ENCODE data around the gene SPR.

Gene SPR

GRCh38 chr2:72936660-72937355 is 49.6 kb downstream of the SPR start:
- no peaks in the 10 kb centered on the region for H3K9me3 ChIP-seq
- no peaks in the 10 kb centered on the region for H3K27me3 ChIP-seq
- no peak for TF ChIP-seq Cebpa-rat (IDR thresholded peaks at IDR 0.05)
- H3K4me3 ChIP-seq, result no peak overlapping the region; the same call in 1 of the 2 replicates
- no peak overlapping the region; the same call in 1 of the 2 replicates for H3K9ac ChIP-seq
- H3K4me2 ChIP-seq, result peak overlapping the region; percentile 91
- peaks cover 6% of the 10 kb centered on the region; the same call in 1 of the 2 replicates for H4K20me1 ChIP-seq
- H3K36me3 ChIP-seq, result no peaks in the 10 kb centered on the region
- H3K27ac ChIP-seq, result no peak overlapping the region; the same call in 1 of the 2 replicates
- H3K4me1 ChIP-seq, result peaks cover 96% of the 10 kb centered on the region

DNA sequence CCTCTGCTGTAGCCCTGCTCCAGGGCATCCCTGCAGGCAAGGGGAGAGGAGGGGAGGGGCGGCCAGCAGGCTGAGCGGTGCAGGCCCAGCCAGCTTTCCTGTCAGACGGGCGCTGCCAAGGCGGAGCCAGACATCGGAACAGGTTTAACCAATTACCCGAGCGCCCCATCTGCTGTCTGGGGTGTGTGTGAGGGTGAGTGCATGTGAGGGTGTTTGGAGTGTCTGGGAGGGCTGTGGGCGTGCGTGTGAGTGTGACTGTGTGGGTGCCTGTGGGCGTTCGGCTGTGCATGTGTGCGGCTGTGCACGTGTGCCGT is 50.1 kb downstream of the SPR start:
- H3K4me2 ChIP-seq, result peak overlapping the region; percentile 91
- peaks cover 6% of the 10 kb centered on the region; the same call in 1 of the 2 replicates for H4K20me1 ChIP-seq
- H3K9ac ChIP-seq, result no peak overlapping the region

GRCh38 chr2:72938455-72938854 is 51.2 kb downstream of the SPR start:
- Histone ChIP-seq H3K27ac (no peak overlapping the region), H3K36me3 (no peaks in the 10 kb centered on the region), H3K4me2 (peak overlapping the region; percentile 91), H3K9ac (no peak overlapping the region), H3K9me3 (no peaks in the 10 kb centered on the region), H3K4me1 (peaks cover 96% of the 10 kb centered on the region), H3K4me3 (no peak overlapping the region), H4K20me1 (peaks cover 6% of the 10 kb centered on the region; the same call in 1 of the 2 replicates), H3K27me3 (no peaks in the 10 kb centered on the region)
- no peak for TF ChIP-seq Cebpa-rat (IDR thresholded peaks at IDR 0.05)

More for the DNA sequence above, 50.1 kb downstream of the SPR start:
- Histone ChIP-seq H3K9me3 (no peaks in the 10 kb centered on the region), H3K4me3 (no peak overlapping the region; the same call in 1 of the 2 replicates), H3K27me3 (no peaks in the 10 kb centered on the region), H3K36me3 (no peaks in the 10 kb centered on the region), H3K4me1 (peaks cover 96% of the 10 kb centered on the region), H3K27ac (no peak overlapping the region)
- no peak for TF ChIP-seq Cebpa-rat (IDR thresholded peaks at IDR 0.05)

DNA sequence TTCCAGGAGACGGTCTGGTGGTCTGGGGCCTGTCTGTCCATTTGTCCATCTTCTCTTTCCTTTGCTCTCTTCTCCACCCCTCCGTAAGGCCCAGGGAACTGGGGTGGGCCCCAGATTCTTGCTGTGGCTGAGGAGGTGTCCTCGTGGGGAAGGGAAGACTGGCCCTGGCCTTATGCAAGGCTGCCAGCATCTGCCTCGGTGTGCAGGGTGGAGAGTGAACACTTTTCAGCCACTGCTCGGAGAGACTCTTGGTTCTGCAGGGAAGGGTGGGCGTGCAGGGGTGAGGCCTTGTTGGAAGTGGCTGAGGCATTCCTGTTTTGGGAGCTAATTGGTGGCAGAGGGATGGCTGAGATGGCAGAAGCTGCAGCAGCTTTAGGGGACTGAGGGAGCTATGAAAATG is 53.2 kb downstream of the SPR start:
- peak overlapping the region; percentile 91 for H3K4me2 ChIP-seq
- peaks cover 98% of the 10 kb centered on the region for H3K4me1 ChIP-seq
- H3K4me3 ChIP-seq, result peak overlapping the region; percentile 51
- peak overlapping the region; percentile 27; the same call in 1 of the 2 replicates for H3K9ac ChIP-seq
- no peaks in the 10 kb centered on the region for H3K9me3 ChIP-seq
- no peaks in the 10 kb centered on the region for H3K36me3 ChIP-seq
- H3K27me3 ChIP-seq, result no peaks in the 10 kb centered on the region
- H4K20me1 ChIP-seq, result peaks cover 6% of the 10 kb centered on the region; the same call in 1 of the 2 replicates
- no peak for TF ChIP-seq Cebpa-rat (IDR thresholded peaks at IDR 0.05)
- H3K27ac ChIP-seq, result peak overlapping the region; percentile 61

GRCh38 chr2:72940786-72941185 is 53.6 kb downstream of the SPR start:
- Histone ChIP-seq H3K4me2 (peak overlapping the region; percentile 91), H4K20me1 (peaks cover 6% of the 10 kb centered on the region; the same call in 1 of the 2 replicates), H3K27ac (peak overlapping the region; percentile 61), H3K27me3 (no peaks in the 10 kb centered on the region), H3K4me1 (peaks cover 93% of the 10 kb centered on the region), H3K9ac (peak overlapping the region; percentile 27; the same call in 1 of the 2 replicates), H3K36me3 (no peaks in the 10 kb centered on the region), H3K4me3 (peak overlapping the region; percentile 51), H3K9me3 (no peaks in the 10 kb centered on the region)
- TF ChIP-seq Cebpa-rat (IDR thresholded peaks at IDR 0.05), result no peak

All from BLaER1 (cell line).